KMS-11 (cell line): ENCODE data around the gene C16orf82.
A peak's percentile ranks its signal among the peaks of the same experiment; 100 is the strongest.
"Not testable (repeated sequence)": the region's sequence is repeated elsewhere in the genome, so short reads cannot be mapped to it uniquely, and the experiment has no call there.

Source experiments
- H2AFZ ChIP-seq: fragments of 200-600 bp; sonication (generic); 2 replicates; pipeline ENCODE4 v1.6.1; 2016; ENCODE audit warnings: antibody characterized with exemption, mixed run types, low read depth
- H3K27ac ChIP-seq: fragments of 200-600 bp; sonication (generic); 2 replicates; pipeline ENCODE4 v1.6.1; 2016; ENCODE audit warnings: mild to moderate bottlenecking, mixed run types
- H3K27me3 ChIP-seq: fragments of 200-600 bp; sonication (generic); 2 replicates; pipeline ENCODE4 v1.6.1; 2017; ENCODE audit warnings: mild to moderate bottlenecking, low read depth, mixed run types, moderate library complexity; ENCODE audit not compliant: insufficient read depth
- H3K36me3 ChIP-seq: fragments of 200-600 bp; sonication (generic); 2 replicates; pipeline ENCODE4 v1.6.1; 2017; ENCODE audit warnings: mild to moderate bottlenecking, mixed run types; ENCODE audit not compliant: insufficient read depth
- H3K4me1 ChIP-seq: fragments of 200-600 bp; sonication (generic); 2 replicates; pipeline ENCODE4 v1.6.1; 2016; ENCODE audit warnings: mild to moderate bottlenecking, low read depth, mixed run types; ENCODE audit not compliant: poor library complexity, severe bottlenecking
- H3K4me2 ChIP-seq: fragments of 200-600 bp; sonication (generic); 2 replicates; pipeline ENCODE4 v1.7.0; 2016; ENCODE audit warnings: mild to moderate bottlenecking, mixed run types
- H3K4me3 ChIP-seq: fragments of 200-600 bp; sonication (generic); IDR thresholded peaks from 2 replicates; pipeline ENCODE4 v1.6.1; 2017; ENCODE audit warnings: low read depth, low read length, mixed read lengths; ENCODE audit not compliant: insufficient read depth
- H3K79me2 ChIP-seq: fragments of 200-600 bp; sonication (generic); 2 replicates; pipeline ENCODE4 v1.6.1; 2016; ENCODE audit warnings: low read depth, mixed run types; ENCODE audit not compliant: insufficient read depth
- H3K9ac ChIP-seq: fragments of 200-600 bp; sonication (generic); 2 replicates; pipeline ENCODE4 v1.6.1; 2016; ENCODE audit warnings: mild to moderate bottlenecking, mixed run types
- H4K20me1 ChIP-seq: fragments of 200-600 bp; sonication (generic); 2 replicates; pipeline ENCODE4 v1.6.1; 2016; ENCODE audit warnings: mild to moderate bottlenecking, mixed run types; ENCODE audit not compliant: insufficient read depth
- CTCF ChIP-seq: fragments of 200-600 bp; sonication (generic); conservative IDR thresholded peaks from 2 replicates; pipeline ENCODE4 v1.6.1; 2017; ENCODE audit warnings: low read depth, mild to moderate bottlenecking, antibody characterized with exemption, low read length, moderate library complexity, mixed read lengths

The C16orf82 gene

GRCh38 chr16:27080895-27081294 is 14.2 kb downstream of the C16orf82 start:
- Histone ChIP-seq H3K4me1 (no peaks in the 10 kb centered on the region), H2AFZ (no peak overlapping the region), H3K9ac (no peak overlapping the region), H3K4me2 (no peak overlapping the region), H3K27ac (no peak overlapping the region), H3K4me3 (no peak overlapping the region), H4K20me1 (no peaks in the 10 kb centered on the region), H3K36me3 (no peaks in the 10 kb centered on the region), H3K27me3 (no peaks in the 10 kb centered on the region), H3K79me2 (no peaks in the 10 kb centered on the region)
- TF ChIP-seq CTCF = peak; percentile 58

- Histone ChIP-seq H3K36me3 (no peaks in the 10 kb centered on the region), H4K20me1 (no peaks in the 10 kb centered on the region), H3K4me1 (no peaks in the 10 kb centered on the region), H3K4me2 (no peak overlapping the region), H3K27ac (no peak overlapping the region), H3K4me3 (no peak overlapping the region), H3K9ac (no peak overlapping the region), H3K79me2 (no peaks in the 10 kb centered on the region), H2AFZ (no peak overlapping the region), H3K27me3 (no peaks in the 10 kb centered on the region)
- no peak for TF ChIP-seq CTCF
Measured at GRCh38 chr16:27083861-27084261, 17.1 kb downstream of the C16orf82 start.

GRCh38 chr16:27084307-27085028 is 17.7 kb downstream of the C16orf82 start:
- Histone ChIP-seq H3K4me1 (no peaks in the 10 kb centered on the region), H3K4me2 (no peak overlapping the region), H3K27ac (no peak overlapping the region), H3K9ac (no peak overlapping the region), H4K20me1 (no peaks in the 10 kb centered on the region), H3K36me3 (no peaks in the 10 kb centered on the region), H3K27me3 (no peaks in the 10 kb centered on the region), H3K79me2 (no peaks in the 10 kb centered on the region), H2AFZ (no peak overlapping the region), H3K4me3 (no peak overlapping the region)
- no peak for TF ChIP-seq CTCF

GRCh38 chr16:27085182-27085581 is 18.5 kb downstream of the C16orf82 start:
- Histone ChIP-seq H3K27me3 (no peaks in the 10 kb centered on the region), H3K4me3 (no peak overlapping the region), H3K4me1 (no peaks in the 10 kb centered on the region), H3K36me3 (no peaks in the 10 kb centered on the region), H3K4me2 (no peak overlapping the region), H3K79me2 (no peaks in the 10 kb centered on the region), H4K20me1 (no peaks in the 10 kb centered on the region), H3K9ac (no peak overlapping the region), H2AFZ (no peak overlapping the region), H3K27ac (no peak overlapping the region)
- no peak for TF ChIP-seq CTCF

GRCh38 chr16:27086031-27086430 is 19.3 kb downstream of the C16orf82 start:
- H3K4me1 ChIP-seq, H3K27me3 ChIP-seq, H3K4me3 ChIP-seq, H3K79me2 ChIP-seq, H3K9ac ChIP-seq, H3K27ac ChIP-seq, H3K4me2 ChIP-seq, H3K36me3 ChIP-seq, H2AFZ ChIP-seq, H4K20me1 ChIP-seq: not testable (repeated sequence)
